GM18517 (cell line): Measurements from ENCODE around the gene PRSS3.
"Not testable (repeated sequence)": the region's sequence is repeated elsewhere in the genome, so short reads cannot be mapped to it uniquely, and the experiment has no call there.

Source experiments
- ATAC-seq: cut with Tn5 transposase; IDR thresholded peaks from one replicate; pipeline ENCODE4 v1.9.1; 2021; ENCODE audit warnings: mild to moderate bottlenecking, moderate library complexity; ENCODE audit not compliant: unreplicated experiment

The PRSS3 gene

DNA sequence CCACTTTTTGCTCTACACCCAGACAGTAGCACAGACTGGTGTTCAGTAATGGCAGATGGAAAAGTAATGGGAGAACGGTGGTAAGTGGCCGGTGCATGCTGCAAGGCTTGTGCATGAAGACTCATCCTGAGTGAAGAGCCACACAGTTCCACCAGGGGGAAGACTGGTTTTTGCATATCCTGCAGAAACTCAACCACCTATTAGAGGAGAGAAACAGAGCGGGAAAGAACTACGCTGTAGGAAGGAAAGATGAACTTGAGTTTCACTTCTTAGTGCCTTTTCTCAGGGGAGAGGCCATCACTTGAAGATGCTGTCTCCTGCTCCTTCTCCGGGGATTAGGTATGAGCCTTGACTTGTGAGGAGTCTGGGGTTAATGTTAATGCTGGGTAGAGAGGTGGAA lies 9.4 kb upstream of the PRSS3 start:
- no peak for ATAC-seq

GRCh38 chr9:33786681-33787080 lies 8.7 kb upstream of the PRSS3 start:
- no peak for ATAC-seq

- no peak for ATAC-seq
These were observed 7.5 kb upstream of the PRSS3 start for GRCh38 chr9:33787839-33788238.

GRCh38 chr9:33789429-33789828 lies 5.9 kb upstream of the PRSS3 start:
- ATAC-seq, result not testable (repeated sequence)

- no peak for ATAC-seq
These were observed 4.2 kb upstream of the PRSS3 start for GRCh38 chr9:33791117-33791516.

DNA sequence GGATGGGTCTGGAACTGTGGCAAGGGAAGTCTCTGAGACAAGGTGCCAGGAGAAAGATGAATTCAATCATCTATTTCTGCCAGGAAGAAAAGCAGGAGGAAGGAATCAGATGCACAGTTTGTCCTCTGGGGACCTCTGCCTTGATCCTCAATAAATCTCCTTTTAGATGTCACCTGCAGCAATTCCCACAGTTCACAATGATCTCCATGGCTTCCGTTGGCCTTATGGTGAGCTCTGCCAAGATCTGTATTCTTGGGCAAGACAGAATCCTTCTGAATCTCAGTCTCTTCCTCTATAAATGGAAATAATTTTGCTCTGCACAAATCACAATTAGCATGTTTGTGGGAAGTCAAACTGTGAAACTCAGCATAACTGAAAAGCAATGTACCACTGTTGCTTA lies 1.9 kb upstream of the PRSS3 start:
- ATAC-seq, result not testable (repeated sequence)

DNA sequence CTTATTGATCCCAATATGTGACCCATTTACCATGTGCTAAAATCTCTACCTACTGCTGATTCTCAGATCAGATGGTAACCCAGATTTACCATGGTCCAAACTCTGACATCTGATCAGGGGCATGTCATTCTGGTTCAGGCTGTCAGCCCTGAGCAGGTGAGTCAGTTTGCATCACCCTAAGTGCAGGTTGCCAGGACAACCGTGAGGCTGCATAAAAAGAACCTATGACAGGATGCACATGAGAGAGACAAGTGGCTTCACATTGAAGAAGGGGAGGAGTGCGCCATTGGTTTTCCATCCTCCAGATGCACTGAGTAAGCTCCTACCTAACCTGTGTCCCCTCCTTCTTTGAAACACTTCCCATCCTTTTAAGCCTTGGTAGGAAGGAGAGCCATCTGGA lies 801 bp upstream of the PRSS3 start:
- ATAC-seq, result no peak

DNA sequence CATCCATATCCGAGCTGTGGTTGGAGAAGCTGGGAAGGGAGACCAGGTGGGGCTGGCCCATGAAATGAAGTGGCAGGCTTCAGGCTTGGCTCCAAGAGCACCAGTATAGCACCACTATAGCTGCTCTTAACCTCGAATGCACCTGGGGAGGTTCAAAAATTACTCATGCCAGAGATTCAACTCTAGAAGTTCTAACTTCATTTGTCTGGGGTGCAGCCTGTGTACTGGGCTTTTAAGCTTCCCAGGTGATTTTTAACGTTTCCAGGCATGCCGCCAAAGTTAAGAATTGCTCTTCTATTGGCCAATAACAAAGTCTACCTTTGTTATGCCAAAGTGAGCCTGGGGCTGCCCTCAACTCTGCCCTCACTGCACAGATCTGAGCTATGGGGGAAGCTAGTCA lies 458 bp downstream of the PRSS3 start:
- no peak for ATAC-seq

GRCh38 chr9:33796679-33797078 lies 1.3 kb downstream of the PRSS3 start:
- ATAC-seq, result not testable (repeated sequence)

GRCh38 chr9:33797837-33798236 lies 2.5 kb downstream of the PRSS3 start:
- ATAC-seq, result no peak

DNA sequence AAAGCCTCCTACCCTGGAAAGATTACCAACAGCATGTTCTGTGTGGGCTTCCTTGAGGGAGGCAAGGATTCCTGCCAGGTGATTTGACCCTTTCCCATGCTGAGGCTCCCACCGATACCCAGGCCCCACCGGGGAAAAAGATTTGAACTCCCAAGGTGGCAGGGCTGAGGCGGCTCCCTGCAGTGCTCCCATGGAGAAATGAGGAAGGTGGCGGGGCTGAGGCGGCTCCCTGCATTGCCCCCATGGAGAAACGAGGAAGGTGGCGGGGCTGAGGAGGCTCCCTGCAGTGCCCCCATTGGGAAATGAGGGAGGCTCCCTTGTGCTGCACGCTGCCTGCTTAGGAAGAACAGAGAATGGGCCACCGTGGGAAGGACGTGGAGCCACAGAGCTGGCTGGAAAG lies 3.2 kb downstream of the PRSS3 start:
- ATAC-seq, result no peak

DNA sequence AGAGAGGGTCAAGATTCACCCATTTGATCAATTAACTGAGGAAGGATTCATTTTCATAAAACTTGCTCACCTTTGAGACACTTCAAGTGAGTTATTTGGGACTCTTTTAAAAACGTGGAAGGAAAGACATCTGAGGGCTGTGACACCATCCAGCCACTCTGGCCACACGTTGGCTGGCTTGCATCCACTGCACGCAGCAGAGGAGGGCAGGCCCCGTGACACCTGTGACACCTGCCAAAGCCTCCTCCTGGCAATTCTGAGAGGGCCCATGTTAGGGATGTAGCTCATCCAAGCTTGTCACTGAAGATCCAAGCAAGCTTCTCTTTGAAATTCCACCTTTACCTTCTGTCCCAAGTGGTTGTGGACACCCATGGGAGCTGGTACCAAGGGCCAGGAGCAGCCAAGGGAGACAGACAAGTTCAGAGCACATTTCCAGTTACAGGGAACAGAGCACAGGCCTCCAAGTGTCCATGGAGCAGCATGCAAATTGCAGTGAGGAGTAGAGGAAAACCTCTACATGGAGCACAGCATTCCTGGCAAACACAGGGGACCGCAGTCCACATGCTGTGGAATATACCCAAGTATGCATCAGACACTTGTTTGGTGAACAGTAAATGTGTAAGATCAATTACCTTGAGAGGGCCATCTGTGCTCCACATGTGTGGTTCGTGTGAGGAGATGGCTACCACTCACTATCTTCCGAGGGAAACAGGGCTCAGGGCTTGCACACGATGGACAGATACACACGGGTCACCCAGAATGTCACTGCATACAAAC lies 4.8 kb downstream of the PRSS3 start:
- no peak for ATAC-seq

DNA sequence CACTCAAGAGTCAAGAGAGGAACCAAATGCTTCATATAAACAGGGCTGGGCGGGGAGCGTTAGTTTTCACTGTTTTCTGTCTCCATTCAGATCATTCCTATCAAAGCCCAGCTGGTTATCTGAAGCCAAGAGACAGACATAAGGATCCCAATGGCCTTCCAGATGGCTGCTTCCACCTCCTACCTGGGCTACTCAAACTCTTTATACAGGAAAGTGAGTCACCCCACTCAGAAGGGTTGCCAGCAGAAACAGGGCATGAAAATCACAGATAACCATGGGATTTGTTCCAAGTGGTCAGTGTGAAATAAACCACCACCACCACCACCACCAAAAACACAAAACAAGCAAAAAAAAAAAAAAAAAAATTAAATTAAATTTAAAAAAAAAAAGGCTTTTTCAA lies 5.5 kb downstream of the PRSS3 start:
- no peak for ATAC-seq

DNA sequence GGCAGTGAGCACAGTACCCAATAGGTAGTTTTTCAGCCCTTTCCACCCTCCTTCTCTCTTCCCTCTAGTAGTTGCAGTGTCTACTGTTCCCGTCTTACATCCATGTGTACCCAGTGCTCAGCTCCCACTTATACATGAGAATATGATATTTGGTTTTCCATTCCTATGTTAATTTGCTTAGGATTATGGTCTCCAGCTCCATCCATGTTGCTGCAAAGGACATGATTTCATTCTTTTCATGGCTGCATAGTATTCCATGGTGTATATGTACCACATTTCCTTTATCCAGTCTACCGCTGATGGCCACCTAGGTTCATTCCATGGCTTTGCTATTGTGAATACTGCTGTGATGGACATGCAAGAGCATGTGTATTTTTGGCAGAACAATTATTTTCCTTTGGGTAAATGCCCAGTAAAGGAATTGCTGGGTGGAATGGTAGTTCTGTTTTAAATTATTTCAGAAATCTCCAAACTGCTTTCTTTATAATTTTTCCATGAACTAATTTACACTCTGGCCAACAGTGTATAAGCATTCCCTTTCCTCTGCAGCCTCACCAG lies 6.7 kb downstream of the PRSS3 start:
- ATAC-seq, result not testable (repeated sequence)

- not testable (repeated sequence) for ATAC-seq
These were observed 8.8 kb downstream of the PRSS3 start for GRCh38 chr9:33804196-33804595.

DNA sequence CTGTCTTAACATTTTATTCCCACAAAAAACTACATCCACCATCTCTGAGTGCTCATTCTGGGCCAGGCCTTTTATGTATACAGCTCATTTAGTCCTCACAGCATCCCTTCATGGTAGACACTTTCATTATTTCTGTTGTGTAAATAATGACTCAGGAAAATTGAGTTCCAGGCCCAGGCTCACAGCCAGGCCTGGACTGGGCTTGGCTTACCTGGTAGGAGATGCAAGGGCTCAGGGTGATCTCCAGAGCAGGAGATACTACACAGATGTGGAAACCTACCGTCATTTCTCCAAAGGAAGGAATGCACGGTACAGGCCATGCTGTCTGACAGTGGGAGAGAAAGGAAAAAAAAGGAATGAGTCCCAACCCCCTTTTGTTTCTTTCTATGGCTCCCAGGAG lies 11.8 kb downstream of the PRSS3 start:
- ATAC-seq, result not testable (repeated sequence)

GRCh38 chr9:33808979-33809322 lies 13.6 kb downstream of the PRSS3 start:
- ATAC-seq, result not testable (repeated sequence)

- ATAC-seq, result no peak
These were observed 14.1 kb downstream of the PRSS3 start for GRCh38 chr9:33809506-33809905.

GRCh38 chr9:33813712-33814641 lies 18.6 kb downstream of the PRSS3 start:
- ATAC-seq, result no peak

- no peak for ATAC-seq
These were observed 20.4 kb downstream of the PRSS3 start for GRCh38 chr9:33815781-33816180.

- ATAC-seq, result peak; percentile 38
These were observed 21.2 kb downstream of the PRSS3 start, which contains the start of gene UBE2R2 for GRCh38 chr9:33816327-33817252. Gene UBE2R2 (plus strand): TSS chr9:33817160. CDS start chr9:33817758, 598 bp downstream.
